ENCODE results near the gene NIP7.
"Not testable (repeated sequence)": the region's sequence is repeated elsewhere in the genome, so short reads cannot be mapped to it uniquely, and the experiment has no call there.

Gene NIP7

GRCh38 chr16:69345923-69346322 lies 6.4 kb downstream of the NIP7 start:
- H3K27ac ChIP-seq (ENCODE audit: low read depth, low read length, severe bottlenecking) = no peak overlapping the region
- peaks cover 7% of the 10 kb centered on the region for H3K4me1 ChIP-seq (ENCODE audit: control insufficient read depth, insufficient read depth, low read length, poor library complexity, severe bottlenecking)
- H3K36me3 ChIP-seq (ENCODE audit: control insufficient read depth, insufficient read depth, low read length) = peaks cover 55% of the 10 kb centered on the region
- H3K9me3 ChIP-seq (ENCODE audit: control insufficient read depth, low read length) = no peaks in the 10 kb centered on the region
- 90 to 100% methylated on average over 1 to 4 of the region's 4 CpGs for WGBS, 2 experiments (ENCODE audit: insufficient coverage in 2 of 2)
- H3K4me3 ChIP-seq (ENCODE audit: extremely low read depth, insufficient read depth, low read length, poor library complexity, severe bottlenecking) = no peak overlapping the region

- Histone ChIP-seq H3K4me3 (ENCODE audit: extremely low read depth, insufficient read depth, low read length, poor library complexity, severe bottlenecking) (no peak overlapping the region), H3K27ac (ENCODE audit: low read depth, low read length, severe bottlenecking) (no peak overlapping the region), H3K4me1 (ENCODE audit: control insufficient read depth, insufficient read depth, low read length, poor library complexity, severe bottlenecking) (peaks cover under 1% of the 10 kb centered on the region), H3K36me3 (ENCODE audit: control insufficient read depth, insufficient read depth, low read length) (peaks cover 51% of the 10 kb centered on the region), H3K9me3 (ENCODE audit: control insufficient read depth, low read length) (no peaks in the 10 kb centered on the region)
- WGBS, 2 experiments (ENCODE audit: insufficient coverage in 2 of 2) = 93 to 97% methylated on average over 3 of the region's 6 CpGs
Measured at GRCh38 chr16:69346683-69347082, 7.1 kb downstream of the NIP7 start.

- H3K4me3 ChIP-seq (ENCODE audit: extremely low read depth, insufficient read depth, low read length, poor library complexity, severe bottlenecking) = no peak overlapping the region
- no peak overlapping the region for H3K27ac ChIP-seq (ENCODE audit: low read depth, low read length, severe bottlenecking)
- no peaks in the 10 kb centered on the region for H3K9me3 ChIP-seq (ENCODE audit: control insufficient read depth, low read length)
- 97 to 100% methylated on average over 4 to 6 of the region's 6 CpGs for WGBS, 2 experiments (ENCODE audit: insufficient coverage in 2 of 2)
- no peaks in the 10 kb centered on the region for H3K4me1 ChIP-seq (ENCODE audit: control insufficient read depth, insufficient read depth, low read length, poor library complexity, severe bottlenecking)
- H3K36me3 ChIP-seq (ENCODE audit: control insufficient read depth, insufficient read depth, low read length) = peaks cover 40% of the 10 kb centered on the region
Measured at GRCh38 chr16:69348222-69348621, 8.7 kb downstream of the NIP7 start.

DNA sequence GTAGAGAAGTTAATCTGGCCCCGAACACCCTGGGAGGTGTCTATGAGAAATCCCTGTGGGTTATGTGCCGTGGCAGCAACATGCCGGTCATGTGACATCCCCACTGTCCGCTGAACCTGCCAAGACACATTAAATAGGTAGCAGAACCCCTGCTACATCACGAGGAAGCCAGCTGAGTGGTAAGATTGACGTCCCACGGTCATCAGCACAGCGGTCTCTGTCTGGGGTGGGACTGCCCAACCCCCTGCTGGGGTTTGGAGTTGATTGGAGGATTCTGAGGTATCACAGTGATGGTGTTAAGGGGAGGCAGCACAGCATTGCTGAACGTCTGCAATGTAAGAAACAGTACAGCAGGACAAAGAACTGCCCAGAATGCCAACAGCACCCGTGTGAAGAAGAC lies 10.0 kb downstream of the NIP7 start:
- Histone ChIP-seq H3K4me3 (ENCODE audit: extremely low read depth, insufficient read depth, low read length, poor library complexity, severe bottlenecking) (no peak overlapping the region), H3K27ac (ENCODE audit: low read depth, low read length, severe bottlenecking) (no peak overlapping the region), H3K9me3 (ENCODE audit: control insufficient read depth, low read length) (no peaks in the 10 kb centered on the region), H3K36me3 (ENCODE audit: control insufficient read depth, insufficient read depth, low read length) (peaks cover 32% of the 10 kb centered on the region), H3K4me1 (ENCODE audit: control insufficient read depth, insufficient read depth, low read length, poor library complexity, severe bottlenecking) (no peaks in the 10 kb centered on the region)
- 89 to 90% methylated on average over 8 to 10 of the region's 10 CpGs for WGBS, 2 experiments (ENCODE audit: insufficient coverage in 2 of 2)

GRCh38 chr16:69350536-69351133 lies 11.1 kb downstream of the NIP7 start:
- WGBS, 2 experiments (ENCODE audit: insufficient coverage in 2 of 2) = 87 to 93% methylated on average over 3 to 4 of the region's 6 CpGs
- H3K36me3 ChIP-seq (ENCODE audit: control insufficient read depth, insufficient read depth, low read length) = peaks cover 32% of the 10 kb centered on the region

GRCh38 chr16:69351309-69352027 lies 11.9 kb downstream of the NIP7 start, which contains the start of gene TMED6:
Gene TMED6, minus strand, starts transcription at chr16:69351786. Its CDS starts 33 bp downstream, at chr16:69351753.
- peaks cover 30% of the 10 kb centered on the region for H3K36me3 ChIP-seq (ENCODE audit: control insufficient read depth, insufficient read depth, low read length)
- WGBS, 2 experiments (ENCODE audit: insufficient coverage in 2 of 2) = 91 to 96% methylated on average over 10 to 12 of the region's 12 CpGs

More at GRCh38 chr16:69350536-69351133, 11.1 kb downstream of the NIP7 start:
- no peak overlapping the region for H3K27ac ChIP-seq (ENCODE audit: low read depth, low read length, severe bottlenecking)
- H3K9me3 ChIP-seq (ENCODE audit: control insufficient read depth, low read length) = no peaks in the 10 kb centered on the region
- no peaks in the 10 kb centered on the region for H3K4me1 ChIP-seq (ENCODE audit: control insufficient read depth, insufficient read depth, low read length, poor library complexity, severe bottlenecking)
- no peak overlapping the region for H3K4me3 ChIP-seq (ENCODE audit: extremely low read depth, insufficient read depth, low read length, poor library complexity, severe bottlenecking)

DNA sequence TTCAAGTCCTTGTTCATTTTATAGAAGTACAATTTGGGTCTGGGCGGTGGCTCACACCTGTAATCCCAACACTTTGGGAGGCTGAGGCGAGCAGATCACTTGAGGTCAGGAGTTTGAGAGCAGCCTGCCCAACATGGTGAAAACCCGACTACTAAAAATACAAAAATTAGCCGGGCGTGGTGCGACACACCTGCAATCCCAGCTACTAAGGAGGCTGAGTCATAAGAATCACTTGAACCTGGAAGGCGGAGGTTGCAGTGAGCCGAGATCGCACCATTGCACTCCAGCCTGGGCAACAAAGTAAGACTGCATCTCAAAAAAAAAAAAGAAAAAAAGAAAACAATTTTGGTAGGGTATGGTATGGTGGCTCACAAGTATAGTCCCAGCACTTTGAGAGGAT lies 20.5 kb downstream of the NIP7 start:
- not testable (repeated sequence) for H3K9me3 ChIP-seq (ENCODE audit: control insufficient read depth, low read length); H3K27ac ChIP-seq (ENCODE audit: low read depth, low read length, severe bottlenecking); H3K4me1 ChIP-seq (ENCODE audit: control insufficient read depth, insufficient read depth, low read length, poor library complexity, severe bottlenecking); H3K4me3 ChIP-seq (ENCODE audit: extremely low read depth, insufficient read depth, low read length, poor library complexity, severe bottlenecking)
- 95 to 96% methylated on average over 6 to 9 of the region's 9 CpGs for WGBS, 2 experiments (ENCODE audit: insufficient coverage in 2 of 2)
- peaks cover 56% of the 10 kb centered on the region for H3K36me3 ChIP-seq (ENCODE audit: control insufficient read depth, insufficient read depth, low read length)

More at GRCh38 chr16:69351309-69352027, 11.9 kb downstream of the NIP7 start, which contains the start of gene TMED6:
- Histone ChIP-seq H3K4me3 (ENCODE audit: extremely low read depth, insufficient read depth, low read length, poor library complexity, severe bottlenecking) (no peak within 1 kb of the TSS), H3K9me3 (ENCODE audit: control insufficient read depth, low read length) (no peaks in the 10 kb centered on the region), H3K4me1 (ENCODE audit: control insufficient read depth, insufficient read depth, low read length, poor library complexity, severe bottlenecking) (no peaks in the 10 kb centered on the region), H3K27ac (ENCODE audit: low read depth, low read length, severe bottlenecking) (no peak within 1 kb of the TSS)

DNA sequence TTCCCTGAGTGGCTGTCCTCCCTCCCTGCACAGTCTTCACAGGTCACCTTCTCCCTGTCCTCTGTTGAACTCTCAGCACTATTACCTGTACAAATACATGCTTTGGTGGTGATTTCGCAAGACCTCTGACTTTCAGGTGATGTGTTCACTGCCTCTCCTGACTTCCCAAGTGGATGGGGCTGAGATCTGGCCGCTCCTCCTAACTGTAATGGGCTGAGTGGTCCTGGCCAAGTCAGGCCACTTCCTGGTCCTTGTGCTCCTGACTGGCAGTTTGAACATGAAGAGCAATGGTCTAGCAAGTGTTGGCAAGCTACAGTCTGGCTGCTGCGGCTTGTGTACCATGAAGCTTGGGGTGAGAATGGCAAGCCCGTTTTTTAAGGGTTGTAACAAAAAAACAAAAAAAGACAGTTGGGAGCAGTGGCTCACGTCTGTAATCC lies 23.7 kb downstream of the NIP7 start:
- Histone ChIP-seq H3K36me3 (ENCODE audit: control insufficient read depth, insufficient read depth, low read length) (peaks cover 63% of the 10 kb centered on the region), H3K4me1 (ENCODE audit: control insufficient read depth, insufficient read depth, low read length, poor library complexity, severe bottlenecking) (peaks cover 17% of the 10 kb centered on the region), H3K9me3 (ENCODE audit: control insufficient read depth, low read length) (no peaks in the 10 kb centered on the region), H3K4me3 (ENCODE audit: extremely low read depth, insufficient read depth, low read length, poor library complexity, severe bottlenecking) (no peak overlapping the region), H3K27ac (ENCODE audit: low read depth, low read length, severe bottlenecking) (no peak overlapping the region)
- 89 to 91% methylated on average over 4 to 5 of the region's 5 CpGs for WGBS, 2 experiments (ENCODE audit: insufficient coverage in 2 of 2)

- 100% methylated on average over 1 of the region's 2 CpGs; no CpG with 5 or more reads in 1 of the 2 experiments for WGBS, 2 experiments (ENCODE audit: insufficient coverage in 2 of 2)
- Histone ChIP-seq H3K9me3 (ENCODE audit: control insufficient read depth, low read length) (no peaks in the 10 kb centered on the region), H3K4me3 (ENCODE audit: extremely low read depth, insufficient read depth, low read length, poor library complexity, severe bottlenecking) (no peak overlapping the region), H3K36me3 (ENCODE audit: control insufficient read depth, insufficient read depth, low read length) (peaks cover 70% of the 10 kb centered on the region), H3K27ac (ENCODE audit: low read depth, low read length, severe bottlenecking) (no peak overlapping the region), H3K4me1 (ENCODE audit: control insufficient read depth, insufficient read depth, low read length, poor library complexity, severe bottlenecking) (peaks cover 25% of the 10 kb centered on the region)
Measured at GRCh38 chr16:69364088-69364487, 24.5 kb downstream of the NIP7 start.

GRCh38 chr16:69365901-69366300 lies 26.3 kb downstream of the NIP7 start:
- H3K36me3 ChIP-seq (ENCODE audit: control insufficient read depth, insufficient read depth, low read length) = peaks cover 74% of the 10 kb centered on the region
- no peak overlapping the region for H3K4me3 ChIP-seq (ENCODE audit: extremely low read depth, insufficient read depth, low read length, poor library complexity, severe bottlenecking)
- peaks cover 27% of the 10 kb centered on the region for H3K4me1 ChIP-seq (ENCODE audit: control insufficient read depth, insufficient read depth, low read length, poor library complexity, severe bottlenecking)
- WGBS, 2 experiments (ENCODE audit: insufficient coverage in 2 of 2) = 100% methylated on average over 1 to 2 of the region's 2 CpGs
- no peaks in the 10 kb centered on the region for H3K9me3 ChIP-seq (ENCODE audit: control insufficient read depth, low read length)
- no peak overlapping the region for H3K27ac ChIP-seq (ENCODE audit: low read depth, low read length, severe bottlenecking)

GRCh38 chr16:69366431-69366830 lies 26.9 kb downstream of the NIP7 start:
- 97 to 100% methylated on average over 4 to 5 of the region's 7 CpGs for WGBS, 2 experiments (ENCODE audit: insufficient coverage in 2 of 2)
- no peak overlapping the region for H3K4me3 ChIP-seq (ENCODE audit: extremely low read depth, insufficient read depth, low read length, poor library complexity, severe bottlenecking)
- H3K36me3 ChIP-seq (ENCODE audit: control insufficient read depth, insufficient read depth, low read length) = peaks cover 77% of the 10 kb centered on the region
- no peaks in the 10 kb centered on the region for H3K9me3 ChIP-seq (ENCODE audit: control insufficient read depth, low read length)
- H3K4me1 ChIP-seq (ENCODE audit: control insufficient read depth, insufficient read depth, low read length, poor library complexity, severe bottlenecking) = peaks cover 27% of the 10 kb centered on the region
- H3K27ac ChIP-seq (ENCODE audit: low read depth, low read length, severe bottlenecking) = no peak overlapping the region
